GM12873 (cell line): Measurements from ENCODE around the gene HS6ST3.

ENCODE experiments used
- CTCF ChIP-seq: IDR thresholded peaks from 2 replicates; pipeline ENCODE4 v1.5.1; 2012; ENCODE audit warnings: low read depth, mild to moderate bottlenecking, moderate library complexity, low read length, control low read depth; ENCODE audit not compliant: insufficient read depth; ENCODE audit errors: missing control alignments

The HS6ST3 gene

GRCh38 chr13:96216543-96216942 lies 126.6 kb downstream of the HS6ST3 start:
- no peak for TF ChIP-seq CTCF

GRCh38 chr13:96218475-96218874 lies 128.6 kb downstream of the HS6ST3 start:
- TF ChIP-seq CTCF = no peak

GRCh38 chr13:96221471-96221870 lies 131.6 kb downstream of the HS6ST3 start:
- TF ChIP-seq CTCF = no peak

- TF ChIP-seq CTCF = no peak
These were observed 133.3 kb downstream of the HS6ST3 start for GRCh38 chr13:96223231-96223630.

- peak; percentile 72 for TF ChIP-seq CTCF
These were observed 139.4 kb downstream of the HS6ST3 start for GRCh38 chr13:96229356-96229755.

GRCh38 chr13:96238241-96238640 lies 148.3 kb downstream of the HS6ST3 start:
- TF ChIP-seq CTCF = no peak

GRCh38 chr13:96238861-96239260 lies 149.0 kb downstream of the HS6ST3 start:
- no peak for TF ChIP-seq CTCF
